WTC11 (cell line): ENCODE measurements around the gene XPNPEP3. TPM values are rescaled to one million over a fixed set of nuclear protein-coding genes. Genes with fewer than 3 reads are reported as not detected.

Experiments
- ATAC-seq: fragments of 200-7000 bp; cut with Tn5 transposase; 2 replicates; pipeline ENCODE4 v1.10.0; 2021; ENCODE audit warnings: mild to moderate bottlenecking, moderate library complexity
- CTCF ChIA-PET: fragments of 300-600 bp; sonication (Branson Sonifier 250); formaldehyde crosslinking; loops from one replicate; lab custom pipeline; 2021; ENCODE audit warnings: antibody characterized with exemption; lab: Charles Lee
- POLR2A ChIA-PET: fragments of 350-600 bp; sonication (Branson Sonifier 250); formaldehyde crosslinking; loops from one replicate; lab custom pipeline; 2021; ENCODE audit warnings: antibody characterized with exemption; lab: Charles Lee
- DNase-seq: peaks from one replicate; pipeline ENCODE4 v3.0.0; 2021; ENCODE audit warnings: low spot score
- H3K27ac Mint-ChIP-seq: 2 replicates; pipeline ENCODE4 v1.8.0; 2021; ENCODE audit warnings: mixed read lengths
- H3K27me3 Mint-ChIP-seq: 2 replicates; pipeline ENCODE4 v1.8.0; 2021; ENCODE audit warnings: low read depth, mild to moderate bottlenecking, moderate library complexity, mixed read lengths
- H3K36me3 Mint-ChIP-seq: 2 replicates; pipeline ENCODE4 v1.8.0; 2021; ENCODE audit warnings: mixed read lengths
- H3K4me1 Mint-ChIP-seq: 2 replicates; pipeline ENCODE4 v1.8.0; 2022; ENCODE audit warnings: mixed read lengths
- H3K4me3 Mint-ChIP-seq: 2 replicates; pipeline ENCODE4 v1.8.0; 2021; ENCODE audit warnings: mild to moderate bottlenecking, moderate library complexity, mixed read lengths
- H3K9me3 Mint-ChIP-seq: 2 replicates; pipeline ENCODE4 v1.8.0; 2021; ENCODE audit warnings: mixed read lengths
- ARID4B ChIP-seq: sonication (generic); formaldehyde crosslinking; IDR thresholded peaks from 2 replicates; pipeline ENCODE4 v1.8.0; 2023; ENCODE audit warnings: missing genetic modification reagents, mild to moderate bottlenecking, borderline replicate concordance
- ATF1 ChIP-seq: sonication (generic); formaldehyde crosslinking; IDR thresholded peaks from 2 replicates; pipeline ENCODE4 v1.8.1; 2023; ENCODE audit warnings: mild to moderate bottlenecking, moderate library complexity, missing genetic modification reagents
- ATF2 ChIP-seq: sonication (generic); formaldehyde crosslinking; IDR thresholded peaks from 2 replicates; pipeline ENCODE4 v1.8.1; 2022; ENCODE audit warnings: low read depth, missing genetic modification reagents, borderline replicate concordance
- CBFB ChIP-seq: sonication (generic); formaldehyde crosslinking; IDR thresholded peaks from 2 replicates; pipeline ENCODE4 v1.8.1; 2022; ENCODE audit warnings: mild to moderate bottlenecking, low read depth, missing genetic modification reagents
- CTCF ChIP-seq: fragments of 200-600 bp; IDR thresholded peaks from 2 replicates; pipeline ENCODE4 v1.8.0; 2022; ENCODE audit warnings: antibody characterized with exemption
- E2F5 ChIP-seq: sonication (generic); formaldehyde crosslinking; IDR thresholded peaks from 2 replicates; pipeline ENCODE4 v1.8.1; 2022; ENCODE audit warnings: mild to moderate bottlenecking, moderate library complexity, missing genetic modification reagents
- FOXP1 ChIP-seq: sonication (generic); formaldehyde crosslinking; IDR thresholded peaks from 2 replicates; pipeline ENCODE4 v1.8.0; 2022; ENCODE audit warnings: missing genetic modification reagents, mild to moderate bottlenecking, moderate library complexity, borderline replicate concordance
- GRHL2 ChIP-seq: fragments of 250-450 bp; sonication (Bioruptor Pico); IDR thresholded peaks from 2 replicates; pipeline ENCODE4 v1.8.0; 2022; ENCODE audit warnings: mild to moderate bottlenecking, moderate library complexity; ENCODE audit not compliant: insufficient replicate concordance, severe bottlenecking
- IRF1 ChIP-seq: sonication (generic); formaldehyde crosslinking; IDR thresholded peaks from 2 replicates; pipeline ENCODE4 v1.8.0; 2023; ENCODE audit warnings: missing genetic modification reagents
- MAX ChIP-seq: sonication (generic); formaldehyde crosslinking; IDR thresholded peaks from 2 replicates; pipeline ENCODE4 v1.8.0; 2022; ENCODE audit warnings: mild to moderate bottlenecking, missing genetic modification reagents
- NR2C2 ChIP-seq: sonication (generic); formaldehyde crosslinking; IDR thresholded peaks from 2 replicates; pipeline ENCODE4 v1.8.0; 2022; ENCODE audit warnings: mild to moderate bottlenecking, missing genetic modification reagents
- RELA ChIP-seq: sonication (generic); formaldehyde crosslinking; IDR thresholded peaks from 2 replicates; pipeline ENCODE4 v1.8.1; 2022; ENCODE audit warnings: missing genetic modification reagents, mild to moderate bottlenecking, borderline replicate concordance
- SOX15 ChIP-seq: fragments of 250-450 bp; sonication (Bioruptor Pico); IDR thresholded peaks from 2 replicates; pipeline ENCODE4 v1.9.0; 2021; ENCODE audit warnings: mild to moderate bottlenecking
- ZNF263 ChIP-seq: sonication (generic); formaldehyde crosslinking; IDR thresholded peaks from 2 replicates; pipeline ENCODE4 v1.8.1; 2022; ENCODE audit warnings: low read depth, mild to moderate bottlenecking, moderate library complexity, missing genetic modification reagents
- ZNF317 ChIP-seq: sonication (generic); formaldehyde crosslinking; IDR thresholded peaks from 2 replicates; pipeline ENCODE4 v1.8.1; 2023; ENCODE audit warnings: low read depth, mild to moderate bottlenecking, moderate library complexity, missing genetic modification reagents, borderline replicate concordance
- ZNF532 ChIP-seq: fragments of 250-450 bp; sonication (Bioruptor Pico); IDR thresholded peaks from 2 replicates; pipeline ENCODE4 v1.9.0; 2021; ENCODE audit warnings: mild to moderate bottlenecking, borderline replicate concordance
- total RNA-seq: library from RNA; stranded (reverse); gene quantifications from 3 replicates; pipeline ENCODE4 v1.2.3, GENCODE V29; 2021

XPNPEP3 gene
- total RNA-seq, 1 experiment from 2014 or later = 28.2 TPM

GRCh38 chr22:40813912-40814315, 43.0 kb upstream of the XPNPEP3 start:
- Mint-ChIP-seq H3K27me3 (no peaks in the 10 kb centered on the region), H3K9me3 (no peaks in the 10 kb centered on the region), H3K4me3 (no peak overlapping the region), H3K36me3 (peaks cover 7% of the 10 kb centered on the region; the same call in 1 of the 2 replicates), H3K4me1 (peaks cover 16% of the 10 kb centered on the region), H3K27ac (peak overlapping the region; percentile 47)
- no peak for DNase-seq
- TF ChIP-seq SOX15 (CRISPR knock-in tag) (no peak), ZNF532 (CRISPR knock-in tag) (no peak), FOXP1 (CRISPR knock-in tag) (no peak), RELA (CRISPR knock-in tag) (no peak), E2F5 (CRISPR knock-in tag) (no peak), IRF1 (CRISPR knock-in tag) (no peak), ATF2 (no peak), NR2C2 (CRISPR knock-in tag) (no peak), GRHL2 (CRISPR knock-in tag) (no peak), ZNF317 (no peak), CBFB (CRISPR knock-in tag) (no peak), ATF1 (no peak), ZNF263 (CRISPR knock-in tag) (no peak), ARID4B (CRISPR knock-in tag) (no peak), MAX (CRISPR knock-in tag) (no peak), CTCF (no peak)
- ChIA-PET CTCF (no interaction called here), POLR2A (no interaction called here)
- ATAC-seq = no peak
